CD4-positive, alpha-beta memory T cell (primary cell): ENCODE measurements around the gene SALL3. TPM values are rescaled to one million over a fixed set of nuclear protein-coding genes. Genes with fewer than 3 reads are reported as not detected.
"Not testable (repeated sequence)": the region's sequence is repeated elsewhere in the genome, so short reads cannot be mapped to it uniquely, and the experiment has no call there.

Experiments
- CTCF ChIA-PET: fragments of 350-600 bp; sonication (Branson Sonifier 250); formaldehyde crosslinking; loops from one replicate; lab custom pipeline; 2021; ENCODE audit warnings: inconsistent platforms; ENCODE audit not compliant: partially characterized antibody; lab: Charles Lee
- POLR2A ChIA-PET: fragments of 350-600 bp; sonication (Branson Sonifier 250); formaldehyde crosslinking; loops from one replicate; lab custom pipeline; 2021; ENCODE audit not compliant: partially characterized antibody; lab: Charles Lee
- DNase-seq, 5 donors: peaks; one replicate each; pipeline versions ENCODE4 v3.0.0 to v3.0.0-alpha.2; 2020 to 2022; ENCODE audit warnings: mixed read lengths in 1 of 5
- H3K27ac ChIP-seq: one replicate; pipeline ENCODE4 v1.7.0; 2013; ENCODE audit warnings: low read depth, low read length
- H3K27me3 ChIP-seq: 2 replicates; pipeline ENCODE4 v1.7.0; 2013; ENCODE audit warnings: mild to moderate bottlenecking, low read length, moderate library complexity; ENCODE audit not compliant: insufficient read depth
- H3K36me3 ChIP-seq: 2 replicates; pipeline ENCODE4 v1.7.0; 2013; ENCODE audit warnings: mild to moderate bottlenecking, low read length, moderate library complexity; ENCODE audit not compliant: insufficient read depth
- H3K4me1 ChIP-seq: 2 replicates; pipeline ENCODE4 v1.7.0; 2013; ENCODE audit warnings: mild to moderate bottlenecking, low read length, moderate library complexity; ENCODE audit not compliant: insufficient read depth
- H3K4me3 ChIP-seq, 2 donors: one replicate each; pipeline ENCODE4 v1.7.0; 2013; ENCODE audit warnings: low read length in 2 of 2, mild to moderate bottlenecking in 1 of 2
- H3K9me3 ChIP-seq, 2 donors: one replicate each; pipeline ENCODE4 v1.7.0; 2013; ENCODE audit warnings: low read length in 2 of 2, control low read depth in 1 of 2; ENCODE audit not compliant: control insufficient read depth in 1 of 2
- H3K27ac Mint-ChIP-seq, 7 donors: one replicate each; pipeline ENCODE4 v1.8.0; 2020 to 2021; ENCODE audit warnings: mixed read lengths in 7 of 7, mild to moderate bottlenecking in 6 of 7, inconsistent platforms in 3 of 7, moderate library complexity in 3 of 7
- H3K27me3 Mint-ChIP-seq, 2 donors: one replicate each; pipeline ENCODE4 v1.8.0; 2020 to 2021; ENCODE audit warnings: mixed read lengths in 2 of 2
- H3K36me3 Mint-ChIP-seq, 2 donors: one replicate each; pipeline ENCODE4 v1.8.0; 2020 to 2021; ENCODE audit warnings: mixed read lengths in 2 of 2, inconsistent platforms in 1 of 2, mild to moderate bottlenecking in 1 of 2
- H3K4me1 Mint-ChIP-seq, 4 donors: one replicate each; pipeline ENCODE4 v1.8.0; 2020 to 2021; ENCODE audit warnings: mixed read lengths in 4 of 4, mild to moderate bottlenecking in 1 of 4
- H3K4me3 Mint-ChIP-seq, 8 donors: one replicate each; pipeline ENCODE4 v1.8.0; 2020 to 2021; ENCODE audit warnings: mixed read lengths in 8 of 8, mild to moderate bottlenecking in 7 of 8, moderate library complexity in 6 of 8, inconsistent platforms in 3 of 8
- H3K9me3 Mint-ChIP-seq, 8 donors: one replicate each; pipeline ENCODE4 v1.8.0; 2020 to 2021; ENCODE audit warnings: mixed read lengths in 8 of 8, mild to moderate bottlenecking in 5 of 8, inconsistent platforms in 3 of 8, moderate library complexity in 1 of 8
- intact Hi-C: fragments of 100-400 bp; cut with micrococcal nuclease; formaldehyde crosslinking; loops from one replicate; pipeline ENCODE4 v1.15.1; 2023
- polyA plus RNA-seq, 2 donors: library from polyadenylated mRNA; unstranded; fragments of 300-500 nt; fragmentation: Illumina TruSeq; gene quantifications; one replicate each; pipeline ENCODE4 v1.2.3, GENCODE V29; 2021
- total RNA-seq, 2 experiments: library from RNA; stranded (reverse); gene quantifications; one replicate each; pipeline ENCODE4 v1.2.3, GENCODE V29; 2021

The SALL3 gene
- total and polyA plus RNA-seq, 4 experiments from 2014 or later = not detected

DNA sequence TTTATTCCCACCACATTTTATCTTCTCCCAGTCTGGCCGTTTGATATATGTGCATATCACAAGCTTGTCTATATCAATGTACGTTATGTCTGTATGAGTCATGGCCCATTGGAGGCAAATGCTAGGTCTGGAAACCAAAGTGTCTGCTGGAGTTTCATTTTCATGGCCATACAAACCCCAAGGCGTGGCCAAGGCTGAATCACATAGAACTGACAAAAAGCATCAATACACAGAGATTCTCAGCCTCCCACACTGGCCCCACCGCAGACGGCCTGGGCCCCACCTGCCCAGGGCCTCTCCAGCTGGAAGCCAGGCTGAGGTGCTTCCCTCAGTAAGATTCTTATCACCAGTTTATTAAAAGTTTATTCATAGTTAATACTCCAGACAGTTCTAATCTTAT is 40.5 kb upstream of the SALL3 start:
- Mint-ChIP-seq H3K27me3 (peaks cover 13 to 15% of the 10 kb centered on the region in 2 donors), H3K9me3 (peaks cover 0 to 2% (median 0%) of the 10 kb centered on the region in 8 donors), H3K4me1 (no peaks in the 10 kb centered on the region), H3K27ac (no peak overlapping the region), H3K36me3 (no peaks in the 10 kb centered on the region), H3K4me3 (no peak overlapping the region)
- no peaks in the 10 kb centered on the region for H3K27me3 ChIP-seq
- no peaks in the 10 kb centered on the region for H3K36me3 ChIP-seq
- POLR2A ChIA-PET = no interaction called here
- CTCF ChIA-PET = no interaction called here
- H3K9me3 ChIP-seq = no peaks in the 10 kb centered on the region
- intact Hi-C loops = no loop called here
- H3K27ac ChIP-seq = no peak overlapping the region
- DNase-seq = no peak
- H3K4me1 ChIP-seq = no peaks in the 10 kb centered on the region
- no peak overlapping the region for H3K4me3 ChIP-seq

DNA sequence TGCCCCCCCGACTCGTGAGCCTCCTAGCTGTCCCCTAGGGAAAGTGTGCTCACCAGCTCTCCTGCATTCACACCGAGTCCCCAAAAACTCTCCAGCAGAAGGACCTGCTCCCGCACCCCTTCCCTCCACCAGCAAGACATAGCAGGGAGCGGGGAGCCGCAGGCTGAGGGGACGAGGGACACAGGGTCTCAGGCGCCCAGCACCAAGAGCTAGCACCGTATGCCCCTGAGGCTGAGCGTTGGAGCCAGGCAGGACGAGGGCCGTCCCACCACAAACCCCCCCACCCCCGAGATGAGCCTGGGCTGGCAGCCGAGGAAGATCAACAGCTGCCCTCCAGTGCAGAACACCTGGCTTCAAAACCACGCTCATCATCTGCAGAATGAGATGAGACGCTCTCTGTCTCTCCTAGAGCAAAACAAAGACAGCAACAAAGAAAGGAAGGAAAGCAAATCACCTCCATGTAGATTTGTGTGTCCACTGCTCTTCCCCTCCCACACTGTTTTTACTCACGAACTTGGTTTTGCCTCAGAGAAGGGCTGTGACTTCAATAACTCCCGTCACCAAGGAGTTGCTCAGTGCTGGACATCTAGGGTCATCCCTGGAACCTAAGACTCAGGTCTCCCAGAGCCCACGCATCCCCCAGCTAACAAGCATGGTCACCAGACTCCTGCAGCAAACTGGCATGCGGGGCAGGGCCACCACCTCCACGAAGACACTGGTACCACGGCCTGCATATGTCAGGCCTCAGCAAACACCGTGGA is 39.7 kb upstream of the SALL3 start:
- Histone ChIP-seq H3K9me3 (no peaks in the 10 kb centered on the region), H3K27me3 (no peaks in the 10 kb centered on the region), H3K4me3 (no peak overlapping the region), H3K36me3 (no peaks in the 10 kb centered on the region), H3K4me1 (no peaks in the 10 kb centered on the region), H3K27ac (no peak overlapping the region)
- Mint-ChIP-seq H3K36me3 (no peaks in the 10 kb centered on the region), H3K4me1 (no peaks in the 10 kb centered on the region), H3K4me3 (no peak overlapping the region), H3K27me3 (peaks cover 16% of the 10 kb centered on the region in 2 donors), H3K9me3 (peaks cover 0 to 2% (median 0%) of the 10 kb centered on the region in 8 donors), H3K27ac (no peak overlapping the region)
- POLR2A ChIA-PET = no interaction called here
- intact Hi-C loops = no loop called here
- CTCF ChIA-PET = no interaction called here
- DNase-seq = no peak

DNA sequence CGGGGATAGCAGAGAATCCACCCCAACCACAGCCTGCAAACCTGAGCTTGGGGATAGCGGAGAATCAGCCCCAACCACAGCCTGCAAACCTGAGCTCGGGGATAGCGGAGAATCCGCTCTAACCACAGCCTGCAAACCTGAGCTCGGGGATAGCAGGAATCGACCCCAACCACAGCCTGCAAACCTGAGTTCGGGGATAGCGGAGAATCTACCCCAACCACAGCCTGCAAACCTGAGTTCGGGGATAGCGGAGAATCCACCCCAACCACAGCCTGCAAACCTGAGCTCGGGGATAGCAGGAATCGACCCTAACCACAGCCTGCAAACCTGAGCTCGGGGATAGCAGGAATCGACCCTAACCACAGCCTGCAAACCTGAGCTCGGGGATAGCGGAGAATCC is 37.4 kb upstream of the SALL3 start:
- H3K4me1 Mint-ChIP-seq, POLR2A ChIA-PET: not testable (repeated sequence)

DNA sequence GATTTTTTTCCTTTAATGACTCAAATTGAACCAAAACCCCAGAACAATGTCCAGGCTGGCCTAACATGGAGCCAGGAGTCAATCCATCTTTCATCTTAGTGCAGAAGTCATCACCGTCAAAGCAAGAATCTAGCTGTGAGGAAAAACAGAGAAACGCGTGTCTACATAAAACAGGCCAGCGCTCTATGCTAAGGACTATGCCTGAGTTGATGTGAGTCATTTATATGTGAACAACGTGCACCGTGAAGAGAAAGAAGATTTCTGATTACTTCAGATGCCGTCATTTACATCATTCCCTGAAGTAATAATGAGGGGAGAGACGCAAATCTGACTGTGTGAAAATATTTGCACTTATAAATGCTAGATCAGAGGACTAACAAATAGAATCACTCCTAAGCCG is 34.0 kb upstream of the SALL3 start:
- ChIA-PET CTCF (no interaction called here), POLR2A (no interaction called here)
- DNase-seq = no peak
- Mint-ChIP-seq H3K4me1 (no peaks in the 10 kb centered on the region), H3K27ac (no peak overlapping the region), H3K36me3 (no peaks in the 10 kb centered on the region), H3K9me3 (no peaks in the 10 kb centered on the region), H3K4me3 (no peak overlapping the region), H3K27me3 (peaks cover 14% of the 10 kb centered on the region in 2 donors)
- no peaks in the 10 kb centered on the region for H3K4me1 ChIP-seq
- no peaks in the 10 kb centered on the region for H3K27me3 ChIP-seq
- H3K27ac ChIP-seq = no peak overlapping the region
- intact Hi-C loops = no loop called here
- no peaks in the 10 kb centered on the region for H3K9me3 ChIP-seq
- no peak overlapping the region for H3K4me3 ChIP-seq
- H3K36me3 ChIP-seq = no peaks in the 10 kb centered on the region

More for the DNA sequence above, 37.4 kb upstream of the SALL3 start:
- H3K27ac ChIP-seq, H3K4me3 Mint-ChIP-seq, DNase-seq, H3K27me3 ChIP-seq, H3K36me3 ChIP-seq, H3K36me3 Mint-ChIP-seq, H3K27ac Mint-ChIP-seq, CTCF ChIA-PET, intact Hi-C loops, H3K9me3 Mint-ChIP-seq, H3K4me1 ChIP-seq, H3K4me3 ChIP-seq, H3K9me3 ChIP-seq: not testable (repeated sequence)
- peaks cover 16 to 17% of the 10 kb centered on the region in 2 donors for H3K27me3 Mint-ChIP-seq

DNA sequence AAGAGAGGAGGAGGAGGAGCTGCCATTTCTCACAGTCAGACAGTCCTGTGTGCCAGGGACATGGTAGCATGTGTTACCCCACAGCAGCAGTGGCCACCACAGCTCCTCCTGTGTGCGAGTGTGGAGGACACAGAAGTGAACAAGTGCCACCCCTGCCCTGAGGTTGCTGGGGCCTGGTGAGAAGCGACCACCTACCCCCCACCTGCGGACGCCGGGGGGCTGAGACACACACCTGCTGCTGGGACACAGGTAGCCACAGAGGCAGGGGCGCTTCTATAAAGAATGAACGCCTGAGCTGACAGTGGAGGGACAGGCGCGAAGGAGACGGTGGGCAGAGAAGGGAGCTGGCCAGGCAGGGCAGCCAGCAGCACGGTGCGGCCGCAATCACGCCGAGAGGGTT is 32.3 kb upstream of the SALL3 start:
- POLR2A ChIA-PET = no interaction called here
- H3K36me3 Mint-ChIP-seq = no peaks in the 10 kb centered on the region

DNA sequence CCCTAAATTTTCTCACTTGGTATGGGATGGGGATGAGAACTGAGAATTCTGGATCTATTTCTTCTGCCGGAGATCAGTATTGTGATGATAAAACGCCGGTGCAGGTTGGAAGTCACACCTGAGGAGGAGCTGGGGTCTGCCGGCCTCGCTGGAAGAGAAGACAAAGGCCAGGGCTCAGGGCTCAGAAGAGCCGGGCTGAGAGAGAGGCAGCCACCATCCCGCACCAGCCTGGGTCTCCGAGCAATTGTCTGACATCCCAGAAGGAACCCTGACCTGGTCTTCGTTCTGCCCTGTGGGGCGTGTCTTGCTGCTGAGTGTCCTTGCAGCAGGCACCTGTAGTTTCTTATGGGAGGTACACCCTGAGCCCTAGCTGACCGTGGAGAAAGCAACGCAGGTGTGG is 31.4 kb upstream of the SALL3 start:
- intact Hi-C loops = no loop called here
- no peaks in the 10 kb centered on the region for H3K36me3 Mint-ChIP-seq
- H3K4me1 ChIP-seq = no peaks in the 10 kb centered on the region
- H3K36me3 ChIP-seq = no peaks in the 10 kb centered on the region
- no peaks in the 10 kb centered on the region for H3K9me3 ChIP-seq
- H3K4me1 Mint-ChIP-seq = no peaks in the 10 kb centered on the region
- peaks cover 0 to 6% (median 3%) of the 10 kb centered on the region in 8 donors for H3K9me3 Mint-ChIP-seq
- no peaks in the 10 kb centered on the region for H3K27me3 ChIP-seq
- H3K27ac Mint-ChIP-seq = no peak overlapping the region
- no peak overlapping the region for H3K4me3 Mint-ChIP-seq
- no peak overlapping the region for H3K27ac ChIP-seq
- peaks cover 13 to 14% of the 10 kb centered on the region in 2 donors for H3K27me3 Mint-ChIP-seq
- POLR2A ChIA-PET = no interaction called here
- CTCF ChIA-PET = no interaction called here
- no peak overlapping the region for H3K4me3 ChIP-seq
- no peak for DNase-seq

More for the DNA sequence above, 32.3 kb upstream of the SALL3 start:
- Mint-ChIP-seq H3K27me3 (peaks cover 14% of the 10 kb centered on the region in 2 donors), H3K9me3 (peaks cover 0 to 6% (median 3%) of the 10 kb centered on the region in 8 donors), H3K27ac (no peak overlapping the region), H3K4me3 (no peak overlapping the region), H3K4me1 (no peaks in the 10 kb centered on the region)
- intact Hi-C loops = no loop called here
- Histone ChIP-seq H3K4me3 (no peak overlapping the region), H3K9me3 (no peaks in the 10 kb centered on the region), H3K27me3 (no peaks in the 10 kb centered on the region), H3K4me1 (no peaks in the 10 kb centered on the region), H3K36me3 (no peaks in the 10 kb centered on the region), H3K27ac (no peak overlapping the region)
- no peak for DNase-seq
- CTCF ChIA-PET = no interaction called here

DNA sequence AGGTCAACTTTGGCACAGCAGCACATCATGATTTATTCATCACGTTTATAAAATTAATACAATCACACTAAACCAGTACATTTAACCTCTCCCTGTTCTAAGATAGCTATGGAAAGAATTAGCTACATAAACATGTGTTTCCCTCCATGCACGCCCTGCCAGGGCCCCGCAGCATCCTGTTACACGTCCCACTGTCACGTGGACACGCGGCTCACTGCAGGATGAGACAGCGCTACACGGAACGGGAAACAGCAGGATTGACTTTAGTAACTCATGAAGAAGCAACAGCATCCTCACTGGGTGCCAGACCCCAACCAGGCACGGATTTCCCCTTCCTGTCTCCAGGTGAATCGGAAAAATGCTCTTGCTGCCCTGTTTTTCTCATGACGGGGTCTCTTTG is 30.9 kb upstream of the SALL3 start:
- Histone ChIP-seq H3K36me3 (no peaks in the 10 kb centered on the region), H3K4me1 (no peaks in the 10 kb centered on the region), H3K4me3 (no peak overlapping the region), H3K9me3 (no peaks in the 10 kb centered on the region), H3K27me3 (no peaks in the 10 kb centered on the region), H3K27ac (no peak overlapping the region)
- DNase-seq = no peak
- H3K4me1 Mint-ChIP-seq = no peaks in the 10 kb centered on the region
- CTCF ChIA-PET = no interaction called here
- H3K9me3 Mint-ChIP-seq = peaks cover 0 to 6% (median 3%) of the 10 kb centered on the region in 8 donors
- H3K27ac Mint-ChIP-seq = no peak overlapping the region
- no peaks in the 10 kb centered on the region for H3K36me3 Mint-ChIP-seq
- no peak overlapping the region for H3K4me3 Mint-ChIP-seq
- POLR2A ChIA-PET = no interaction called here
- peaks cover 11 to 12% of the 10 kb centered on the region in 2 donors for H3K27me3 Mint-ChIP-seq
- intact Hi-C loops = no loop called here
